Pancreas (tissue), 10 donors: Measurements from ENCODE around the gene IL36G. TPM values are rescaled to one million over a fixed set of nuclear protein-coding genes. Genes with fewer than 3 reads are reported as not detected.
"Not testable (repeated sequence)": the region's sequence is repeated elsewhere in the genome, so short reads cannot be mapped to it uniquely, and the experiment has no call there.

Source experiments
- ATAC-seq, 4 donors: fragments of 200-7000 bp; cut with Tn5 transposase; one replicate each; pipeline versions ENCODE4 v1.8.0 to v1.9.1; 2020; ENCODE audit warnings: mild to moderate bottlenecking in 4 of 4, moderate library complexity in 4 of 4
- DNase-seq, 6 donors: peaks; one replicate each; pipeline ENCODE4 v3.0.0-alpha.2; 2020
- FAIRE-seq: peaks from 2 replicates; lab custom pipeline; 2012; peaks lifted over from hg19 to GRCh38; lab: Jason Lieb, UNC
- H3K27ac ChIP-seq, 4 donors: fragments of 200-600 bp; sonication (generic); 1 replicate in 3 of 4; 2 replicates in 1 of 4; pipeline versions ENCODE4 v1.5.0 to v1.8.0; 2020
- H3K27me3 ChIP-seq, 4 donors: fragments of 200-600 bp; one replicate each; pipeline ENCODE4 v1.8.0; 2021
- H3K36me3 ChIP-seq, 3 donors: fragments of 200-600 bp; sonication (generic) in 1 of 3; one replicate each; pipeline versions ENCODE4 v1.5.0 to v1.8.0; 2020 to 2021
- H3K4me1 ChIP-seq, 3 donors: fragments of 200-600 bp; one replicate each; pipeline ENCODE4 v1.8.0; 2021
- H3K4me3 ChIP-seq, 4 donors: fragments of 200-600 bp; sonication (generic) in 2 of 4; one replicate each; pipeline versions ENCODE4 v1.5.0 to v1.8.0; 2020 to 2021
- H3K9me3 ChIP-seq, 4 donors: fragments of 200-600 bp; one replicate each; pipeline ENCODE4 v1.8.0; 2021
- WGBS, 2 donors: extraction: QIAGEN DNeasy Blood & Tissue Kit; methylation state at CpG; one replicate each; pipeline ENCODE4 v1.1.7; 2013; 5-methylcytosine and 5-hydroxymethylcytosine counted together
- intact Hi-C, 3 donors: fragments of 100-400 bp; cut with DNase I; formaldehyde crosslinking; loops; one replicate each; pipeline versions ENCODE4 v1.11.1 to v1.14.2; 2022
- polyA plus RNA-seq, 2 donors: library from polyadenylated mRNA; stranded (reverse); fragments of 200-250 nt; gene quantifications; one replicate each; pipeline ENCODE4 v1.2.3, GENCODE V29; 2013
- total RNA-seq, 6 donors: library from RNA; stranded (reverse); fragmentation: NEBNext Ultra II Directional in 4 of 6; extraction: Animal tissue kit (Norgen Biotek cat#: 25700) in 4 of 6; gene quantifications; one replicate each; pipeline versions ENCODE4 v1.2.1 to v1.2.4, GENCODE V29; 2021 to 2023
- TF ChIP-seq, protein P1 (sequence below), 4 donors: fragments of 200-600 bp; sonication (generic) in 3 of 4; IDR thresholded peaks; one replicate each; pipeline versions ENCODE4 v1.5.0 to v1.8.0; 2021; ENCODE audit warnings: antibody characterized with exemption in 4 of 4
- donor health status: healthy with polysubstance abuse.
- donor health status: DM: no; HTN: no; CAD: no; lungs with moderate emphysema.
- donor health status: DM: no; HTN: no; CAD: no.
- donor health status: control.
- donor health status: control.
- donor health status: Bipolar disorder and iron deficiency.
- donor health status: DM: yes; HTN: yes; CAD: no.
- donor health status: DM: no; HTN: no; CAD: no.
- donor health status: DM: no; HTN: no; CAD: no.
- donor health status: DM: yes; HTN: yes; CAD: no.

The IL36G gene
- total RNA-seq (not detected), polyA plus RNA-seq (not detected)

DNA sequence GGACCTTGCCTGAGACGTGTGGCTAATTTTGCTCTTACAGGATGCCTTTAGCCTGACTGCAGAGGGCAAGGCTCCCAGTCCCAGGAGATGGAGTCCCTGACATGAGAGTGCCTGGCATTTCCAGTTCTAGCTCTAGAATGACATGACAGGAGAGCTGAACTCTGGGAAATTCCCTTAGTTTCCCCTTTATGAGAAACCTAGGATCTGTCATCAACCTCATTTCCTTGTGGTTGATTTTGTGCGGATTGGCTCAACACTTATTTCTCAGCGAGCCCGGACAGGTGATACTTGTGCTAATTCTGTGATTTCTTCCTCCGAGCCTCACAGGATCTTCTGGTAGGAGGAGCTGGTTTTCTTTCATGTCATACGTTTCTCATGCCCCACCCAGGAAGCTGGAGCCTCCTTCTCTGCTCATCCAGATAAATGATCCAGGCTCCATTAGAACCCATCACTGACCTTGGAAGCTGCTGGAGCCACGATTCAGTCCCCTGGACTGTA, at the start of gene IL36G:
Gene IL36G, plus strand, starts transcription at position 448 of the 498 bp plus-strand sequence. CDS start 633 bp downstream, outside the sequence.
- Histone ChIP-seq H3K27me3 (no peaks in the 10 kb centered on the region), H3K36me3 (no peaks in the 10 kb centered on the region), H3K4me3 (no peak within 1 kb of the TSS), H3K4me1 (no peaks in the 10 kb centered on the region), H3K9me3 (no peaks in the 10 kb centered on the region), H3K27ac (no peak within 1 kb of the TSS)
- TF ChIP-seq, protein P1, sequence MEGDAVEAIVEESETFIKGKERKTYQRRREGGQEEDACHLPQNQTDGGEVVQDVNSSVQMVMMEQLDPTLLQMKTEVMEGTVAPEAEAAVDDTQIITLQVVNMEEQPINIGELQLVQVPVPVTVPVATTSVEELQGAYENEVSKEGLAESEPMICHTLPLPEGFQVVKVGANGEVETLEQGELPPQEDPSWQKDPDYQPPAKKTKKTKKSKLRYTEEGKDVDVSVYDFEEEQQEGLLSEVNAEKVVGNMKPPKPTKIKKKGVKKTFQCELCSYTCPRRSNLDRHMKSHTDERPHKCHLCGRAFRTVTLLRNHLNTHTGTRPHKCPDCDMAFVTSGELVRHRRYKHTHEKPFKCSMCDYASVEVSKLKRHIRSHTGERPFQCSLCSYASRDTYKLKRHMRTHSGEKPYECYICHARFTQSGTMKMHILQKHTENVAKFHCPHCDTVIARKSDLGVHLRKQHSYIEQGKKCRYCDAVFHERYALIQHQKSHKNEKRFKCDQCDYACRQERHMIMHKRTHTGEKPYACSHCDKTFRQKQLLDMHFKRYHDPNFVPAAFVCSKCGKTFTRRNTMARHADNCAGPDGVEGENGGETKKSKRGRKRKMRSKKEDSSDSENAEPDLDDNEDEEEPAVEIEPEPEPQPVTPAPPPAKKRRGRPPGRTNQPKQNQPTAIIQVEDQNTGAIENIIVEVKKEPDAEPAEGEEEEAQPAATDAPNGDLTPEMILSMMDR (IDR thresholded peaks at IDR 0.05), result no peak
- no peak for ATAC-seq
- DNase-seq, result no peak
- intact Hi-C loops, result no loop called here
- no peak for FAIRE-seq
- 65 to 68% methylated on average over 7 of the region's 7 CpGs for WGBS, 2 donors

DNA sequence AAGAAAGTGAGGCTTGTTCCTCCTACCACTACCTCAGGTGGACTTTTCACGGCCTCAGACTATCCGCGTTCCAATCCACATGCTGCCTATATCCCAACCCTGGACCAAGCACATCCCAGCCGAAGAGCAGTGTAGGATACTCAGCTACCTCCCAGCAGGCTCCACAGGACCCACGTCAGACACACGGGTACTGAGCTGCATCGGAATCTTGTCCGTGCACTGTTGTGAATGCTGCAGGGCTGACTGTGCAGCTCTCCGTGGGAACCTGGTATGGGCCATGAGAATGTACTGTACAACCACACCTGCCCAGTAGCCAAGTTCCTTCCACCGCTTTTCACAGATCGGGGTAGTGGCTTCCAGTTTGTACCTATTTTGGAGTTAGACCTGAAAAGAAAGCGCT, 44.5 kb upstream of the IL36G start:
- no peaks in the 10 kb centered on the region for H3K9me3 ChIP-seq
- FAIRE-seq (no peak), DNase-seq (no peak), ATAC-seq (no peak)
- H3K27ac ChIP-seq, result no peak overlapping the region
- H3K4me1 ChIP-seq, result no peaks in the 10 kb centered on the region
- TF ChIP-seq, protein P1 (IDR thresholded peaks at IDR 0.05), result no peak
- H3K36me3 ChIP-seq, result no peaks in the 10 kb centered on the region
- 61 to 69% methylated on average over 12 of the region's 12 CpGs for WGBS, 2 donors
- no peaks in the 10 kb centered on the region for H3K27me3 ChIP-seq
- no peak overlapping the region for H3K4me3 ChIP-seq
- intact Hi-C loops, result loop anchor here in 1 of 3 donors (10.0 kb wide), 1 partner anchor 178 kb away; no protein-coding TSS in a partner anchor

DNA sequence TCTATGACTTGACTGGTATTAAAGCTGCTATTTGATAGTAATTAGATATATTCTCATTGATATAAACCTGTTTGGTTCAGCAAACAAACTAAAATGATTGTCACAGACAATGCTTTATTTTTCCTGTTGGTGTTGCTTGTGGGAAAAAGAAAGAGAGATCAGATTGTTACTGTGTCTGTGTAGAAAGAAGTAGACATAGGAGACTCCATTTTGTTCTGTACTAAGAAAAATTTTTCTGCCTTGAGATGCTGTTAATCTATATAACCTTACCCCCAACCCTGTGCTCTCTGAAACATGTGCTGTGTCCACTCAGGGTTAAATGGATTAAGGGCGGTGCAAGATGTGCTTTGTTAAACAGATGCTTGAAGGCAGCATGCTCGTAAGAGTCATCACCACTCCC, 43.7 kb upstream of the IL36G start:
- WGBS, 2 donors, result 59 to 60% methylated on average over 2 of the region's 2 CpGs
- ATAC-seq, H3K36me3 ChIP-seq, H3K27ac ChIP-seq, H3K9me3 ChIP-seq, H3K4me1 ChIP-seq, FAIRE-seq, H3K4me3 ChIP-seq, DNase-seq, H3K27me3 ChIP-seq: not testable (repeated sequence)
- intact Hi-C loops, result loop anchor here in 1 of 3 donors (10.0 kb wide), 1 partner anchor 179 kb away; no protein-coding TSS in a partner anchor

GRCh38 chr2:112936927-112937232, 40.9 kb upstream of the IL36G start:
- no peak for FAIRE-seq
- intact Hi-C loops, result loop anchor here in 1 of 3 donors (10.0 kb wide), 1 partner anchor 182 kb away; no protein-coding TSS in a partner anchor

DNA sequence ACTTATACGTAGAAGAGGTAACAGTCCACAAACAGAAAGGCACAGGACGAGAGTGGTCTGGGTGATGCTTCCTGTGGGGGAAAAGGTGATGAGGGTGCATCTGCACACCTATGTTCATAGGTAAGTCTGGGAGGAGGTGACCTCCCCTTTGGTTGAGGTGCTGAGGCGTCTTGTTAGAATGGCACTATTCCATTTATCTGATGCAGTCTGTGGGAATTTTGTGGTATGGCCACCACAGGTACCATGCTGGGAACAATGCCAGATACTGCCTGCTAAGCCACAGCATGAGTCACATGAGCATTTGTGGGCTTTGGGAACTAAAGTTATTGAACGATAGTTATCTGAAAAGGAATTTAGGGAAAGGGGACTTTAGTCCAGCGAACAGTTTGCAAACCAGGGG, 38.9 kb upstream of the IL36G start:
- TF ChIP-seq, protein P1 (IDR thresholded peaks at IDR 0.05), result no peak
- H3K27me3 ChIP-seq, result no peaks in the 10 kb centered on the region
- 55 to 80% methylated on average over 5 of the region's 5 CpGs for WGBS, 2 donors
- H3K4me3 ChIP-seq, result no peak overlapping the region
- no peak for ATAC-seq
- no peak for DNase-seq
- FAIRE-seq, result no peak
- H3K4me1 ChIP-seq, result no peaks in the 10 kb centered on the region
- intact Hi-C loops, result loop anchor here in 1 of 3 donors (10.0 kb wide), 1 partner anchor 184 kb away; no protein-coding TSS in a partner anchor
- no peak overlapping the region for H3K27ac ChIP-seq
- H3K9me3 ChIP-seq, result no peaks in the 10 kb centered on the region
- no peaks in the 10 kb centered on the region for H3K36me3 ChIP-seq

More at GRCh38 chr2:112936927-112937232, 40.9 kb upstream of the IL36G start:
- Histone ChIP-seq H3K4me3 (no peak overlapping the region), H3K27ac (no peak overlapping the region), H3K27me3 (no peaks in the 10 kb centered on the region), H3K9me3 (no peaks in the 10 kb centered on the region), H3K4me1 (no peaks in the 10 kb centered on the region), H3K36me3 (no peaks in the 10 kb centered on the region)
- TF ChIP-seq, protein P1 (IDR thresholded peaks at IDR 0.05), result no peak
- DNase-seq (no peak), ATAC-seq (no peak)
- WGBS, 2 donors, result 70 to 72% methylated on average over 2 of the region's 2 CpGs
